Parathyroid adenoma (tissue), 2 donors: Measurements from ENCODE around the gene DIAPH2.

Experiments
- H2AFZ ChIP-seq: fragments of 300-600 bp; sonication (generic); one replicate; pipeline ENCODE4 v1.7.0; 2017; ENCODE audit warnings: antibody characterized with exemption, mild to moderate bottlenecking
- H3K27ac ChIP-seq: fragments of 300-600 bp; sonication (generic); one replicate; pipeline ENCODE4 v1.7.0; 2017
- H3K27me3 ChIP-seq: fragments of 300-600 bp; sonication (generic); one replicate; pipeline ENCODE4 v1.7.0; 2017; ENCODE audit warnings: low read length; ENCODE audit not compliant: control insufficient read depth, insufficient read depth
- H3K36me3 ChIP-seq: fragments of 300-600 bp; sonication (generic); one replicate; pipeline ENCODE4 v1.7.0; 2017; ENCODE audit warnings: low read length; ENCODE audit not compliant: control insufficient read depth, insufficient read depth
- H3K4me1 ChIP-seq: fragments of 300-600 bp; sonication (generic); one replicate; pipeline ENCODE4 v1.7.0; 2017; ENCODE audit warnings: control low read depth
- H3K4me2 ChIP-seq: fragments of 300-600 bp; sonication (generic); one replicate; pipeline ENCODE4 v1.7.0; 2017; ENCODE audit warnings: low read length
- H3K4me3 ChIP-seq: fragments of 300-600 bp; sonication (generic); one replicate; pipeline ENCODE4 v1.7.0; 2017; ENCODE audit warnings: low read depth, low read length
- H3K79me2 ChIP-seq: fragments of 300-600 bp; sonication (generic); one replicate; pipeline ENCODE4 v1.7.0; 2017; ENCODE audit warnings: control low read depth
- H3K9ac ChIP-seq: fragments of 300-600 bp; sonication (generic); one replicate; pipeline ENCODE4 v1.7.0; 2017; ENCODE audit warnings: mild to moderate bottlenecking
- H3K9me3 ChIP-seq: fragments of 300-600 bp; sonication (generic); one replicate; pipeline ENCODE4 v1.7.0; 2017; ENCODE audit warnings: low read length; ENCODE audit not compliant: control insufficient read depth
- CTCF ChIP-seq: fragments of 300-600 bp; sonication (generic); IDR thresholded peaks from one replicate; pipeline ENCODE4 v1.7.0; 2017; ENCODE audit warnings: antibody characterized with exemption, mild to moderate bottlenecking
- donor health status: primary hyperparathyroidism.

DIAPH2 gene

GRCh38 chrX:97011540-97011939 lies 326.9 kb downstream of the DIAPH2 start:
- Histone ChIP-seq H3K4me2 (no peak overlapping the region), H3K4me3 (no peak overlapping the region), H3K36me3 (no peaks in the 10 kb centered on the region), H3K79me2 (no peaks in the 10 kb centered on the region), H3K9me3 (no peaks in the 10 kb centered on the region), H3K27ac (no peak overlapping the region), H3K9ac (no peak overlapping the region), H3K27me3 (no peaks in the 10 kb centered on the region), H2AFZ (no peak overlapping the region), H3K4me1 (no peaks in the 10 kb centered on the region)
- TF ChIP-seq CTCF = no peak

GRCh38 chrX:97016106-97016505 lies 331.5 kb downstream of the DIAPH2 start:
- no peak overlapping the region for H3K4me3 ChIP-seq
- H3K27me3 ChIP-seq = no peaks in the 10 kb centered on the region

GRCh38 chrX:97021680-97022079 lies 337.0 kb downstream of the DIAPH2 start:
- no peaks in the 10 kb centered on the region for H3K36me3 ChIP-seq
- H3K4me2 ChIP-seq = no peak overlapping the region
- no peak overlapping the region for H2AFZ ChIP-seq
- H3K9me3 ChIP-seq = no peaks in the 10 kb centered on the region
- no peak for TF ChIP-seq CTCF
- H3K27me3 ChIP-seq = no peaks in the 10 kb centered on the region
- no peak overlapping the region for H3K9ac ChIP-seq
- H3K4me3 ChIP-seq = no peak overlapping the region
- H3K27ac ChIP-seq = no peak overlapping the region
- no peaks in the 10 kb centered on the region for H3K79me2 ChIP-seq
- H3K4me1 ChIP-seq = no peaks in the 10 kb centered on the region

More at GRCh38 chrX:97016106-97016505, 331.5 kb downstream of the DIAPH2 start:
- H3K27ac ChIP-seq = no peak overlapping the region
- H3K79me2 ChIP-seq = no peaks in the 10 kb centered on the region
- no peaks in the 10 kb centered on the region for H3K36me3 ChIP-seq
- no peak overlapping the region for H3K4me2 ChIP-seq
- H3K9me3 ChIP-seq = no peaks in the 10 kb centered on the region
- H3K9ac ChIP-seq = no peak overlapping the region
- no peak overlapping the region for H2AFZ ChIP-seq
- TF ChIP-seq CTCF = peak; percentile 5
- H3K4me1 ChIP-seq = no peaks in the 10 kb centered on the region

GRCh38 chrX:97026406-97026805 lies 341.8 kb downstream of the DIAPH2 start:
- Histone ChIP-seq H3K4me1 (no peaks in the 10 kb centered on the region), H3K9me3 (no peaks in the 10 kb centered on the region), H3K9ac (no peak overlapping the region), H3K4me3 (no peak overlapping the region), H3K27ac (no peak overlapping the region), H2AFZ (no peak overlapping the region), H3K36me3 (no peaks in the 10 kb centered on the region), H3K27me3 (no peaks in the 10 kb centered on the region), H3K79me2 (no peaks in the 10 kb centered on the region), H3K4me2 (no peak overlapping the region)
- no peak for TF ChIP-seq CTCF

GRCh38 chrX:97027384-97027922 lies 342.8 kb downstream of the DIAPH2 start:
- no peaks in the 10 kb centered on the region for H3K4me1 ChIP-seq

More at GRCh38 chrX:97027384-97027922, 342.8 kb downstream of the DIAPH2 start:
- Histone ChIP-seq H2AFZ (no peak overlapping the region), H3K9ac (no peak overlapping the region), H3K27me3 (no peaks in the 10 kb centered on the region), H3K9me3 (no peaks in the 10 kb centered on the region), H3K79me2 (no peaks in the 10 kb centered on the region), H3K36me3 (no peaks in the 10 kb centered on the region), H3K4me3 (no peak overlapping the region), H3K4me2 (no peak overlapping the region), H3K27ac (no peak overlapping the region)
- no peak for TF ChIP-seq CTCF
